Erythroblast (primary cell): ENCODE results near the gene KRTAP1-4.

Experiments used
- GATA1 ChIP-seq: IDR thresholded peaks from 2 replicates; pipeline ENCODE4 v1.6.1; 2011; ENCODE audit warnings: low read depth, mild to moderate bottlenecking, control low read depth, low read length, moderate library complexity
- POLR2A ChIP-seq: IDR thresholded peaks from 2 replicates; pipeline ENCODE4 v1.6.1; 2011; ENCODE audit warnings: mild to moderate bottlenecking, low read length

- TF ChIP-seq POLR2A (no peak), GATA1 (no peak)
Observed at GRCh38 chr17:40981115-40981514, 48.9 kb downstream of the KRTAP1-4 start.
